VCaP (cell line): Measurements from ENCODE around the gene SLC4A5.

Experiments
- H3K27ac ChIP-seq: fragments of 450-650 bp; 2 replicates; pipeline ENCODE4 v1.5.1; 2017
- TF ChIP-seq, protein P1 (sequence below): fragments of 450-650 bp; conservative IDR thresholded peaks from 2 replicates; pipeline ENCODE4 v1.5.1; 2017; ENCODE audit warnings: mild to moderate bottlenecking, moderate library complexity

SLC4A5 gene

DNA sequence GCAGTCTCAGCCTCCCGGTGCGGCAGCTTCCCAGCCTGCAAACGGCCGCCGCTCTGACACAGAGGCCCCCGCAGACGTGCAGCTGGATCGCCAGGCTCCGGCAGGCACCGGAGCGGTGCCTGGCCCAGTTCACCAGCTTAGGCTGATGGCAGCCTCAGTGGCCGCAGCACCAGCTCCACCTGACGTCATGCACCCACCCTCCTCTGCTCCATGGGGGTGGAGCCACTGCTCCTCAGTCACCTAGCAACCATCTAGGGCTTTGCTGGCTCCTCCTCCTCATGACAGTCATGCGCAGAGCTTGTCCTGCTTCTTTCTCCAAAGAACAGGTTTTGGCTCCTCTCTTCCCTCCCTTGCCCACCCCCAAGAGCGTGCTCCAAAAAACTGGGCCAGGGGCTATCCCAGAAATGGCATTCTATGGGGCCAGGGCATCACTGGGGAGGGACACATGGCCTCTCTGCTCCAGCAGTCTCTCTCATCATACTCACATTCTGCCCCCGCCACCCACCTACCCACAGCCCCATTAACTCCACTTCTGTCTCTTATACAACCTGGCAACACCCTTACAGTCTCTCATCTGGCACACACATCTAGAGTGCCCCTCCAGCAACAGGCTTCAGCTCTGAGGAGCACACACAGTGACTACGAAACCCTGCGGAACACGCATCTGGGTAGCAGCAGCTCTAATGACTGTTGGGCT lies 31.4 kb upstream of the SLC4A5 start:
- TF ChIP-seq, protein P1, sequence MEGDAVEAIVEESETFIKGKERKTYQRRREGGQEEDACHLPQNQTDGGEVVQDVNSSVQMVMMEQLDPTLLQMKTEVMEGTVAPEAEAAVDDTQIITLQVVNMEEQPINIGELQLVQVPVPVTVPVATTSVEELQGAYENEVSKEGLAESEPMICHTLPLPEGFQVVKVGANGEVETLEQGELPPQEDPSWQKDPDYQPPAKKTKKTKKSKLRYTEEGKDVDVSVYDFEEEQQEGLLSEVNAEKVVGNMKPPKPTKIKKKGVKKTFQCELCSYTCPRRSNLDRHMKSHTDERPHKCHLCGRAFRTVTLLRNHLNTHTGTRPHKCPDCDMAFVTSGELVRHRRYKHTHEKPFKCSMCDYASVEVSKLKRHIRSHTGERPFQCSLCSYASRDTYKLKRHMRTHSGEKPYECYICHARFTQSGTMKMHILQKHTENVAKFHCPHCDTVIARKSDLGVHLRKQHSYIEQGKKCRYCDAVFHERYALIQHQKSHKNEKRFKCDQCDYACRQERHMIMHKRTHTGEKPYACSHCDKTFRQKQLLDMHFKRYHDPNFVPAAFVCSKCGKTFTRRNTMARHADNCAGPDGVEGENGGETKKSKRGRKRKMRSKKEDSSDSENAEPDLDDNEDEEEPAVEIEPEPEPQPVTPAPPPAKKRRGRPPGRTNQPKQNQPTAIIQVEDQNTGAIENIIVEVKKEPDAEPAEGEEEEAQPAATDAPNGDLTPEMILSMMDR, result no peak
- H3K27ac ChIP-seq, result no peak overlapping the region

DNA sequence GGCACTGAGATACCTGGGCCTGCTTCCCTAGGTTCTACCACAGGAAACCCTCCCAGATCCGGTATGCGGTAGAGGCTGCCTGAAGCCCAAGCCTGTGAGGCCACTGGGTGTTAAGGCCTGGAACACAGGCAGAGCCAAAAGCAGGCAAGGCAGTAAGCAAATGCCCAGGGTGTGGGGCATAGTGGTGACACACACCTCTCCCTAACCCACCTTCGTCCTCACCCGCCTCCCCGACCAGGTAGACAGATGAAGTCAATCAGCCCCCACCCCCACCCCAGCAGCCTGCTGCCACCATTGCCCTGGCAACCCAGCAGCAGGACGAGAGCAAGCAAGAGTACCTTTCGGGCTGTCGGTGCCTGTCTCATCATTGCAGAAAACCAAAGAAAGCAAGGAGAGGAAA lies 30.8 kb upstream of the SLC4A5 start:
- no peak overlapping the region for H3K27ac ChIP-seq

DNA sequence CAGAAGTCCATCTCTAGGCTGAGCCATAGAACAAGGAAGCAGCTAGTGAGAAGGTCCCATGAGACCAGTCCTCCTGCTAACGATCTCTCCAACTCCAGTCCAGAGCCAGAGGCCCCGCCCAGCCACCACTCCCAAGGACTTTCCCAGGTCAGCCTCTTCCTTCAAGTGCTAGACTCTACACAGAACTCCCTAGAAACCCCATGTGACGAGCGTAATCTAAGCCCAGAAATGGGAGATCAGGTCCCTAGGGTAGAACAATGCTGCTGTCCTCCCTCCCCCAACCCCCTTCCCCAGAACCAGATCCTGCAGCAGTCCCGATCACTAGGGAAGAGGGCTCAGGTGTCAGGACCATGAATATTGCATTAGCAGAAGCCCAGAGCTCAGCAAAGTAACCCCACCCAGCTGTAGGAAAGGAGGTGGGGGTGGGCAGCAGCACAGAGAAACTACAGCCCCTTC lies 30.0 kb upstream of the SLC4A5 start:
- no peak overlapping the region for H3K27ac ChIP-seq
- TF ChIP-seq, protein P1, result no peak

More for the DNA sequence above, 30.8 kb upstream of the SLC4A5 start:
- TF ChIP-seq, protein P1, result no peak

GRCh38 chr2:74372674-74373073 lies 29.5 kb upstream of the SLC4A5 start:
- TF ChIP-seq, protein P1, result no peak
- no peak overlapping the region for H3K27ac ChIP-seq

- H3K27ac ChIP-seq, result no peak overlapping the region
- TF ChIP-seq, protein P1, result no peak
Measured at GRCh38 chr2:74371421-74371820, 28.2 kb upstream of the SLC4A5 start.

GRCh38 chr2:74369976-74370375 lies 26.8 kb upstream of the SLC4A5 start:
- TF ChIP-seq, protein P1, result no peak
- H3K27ac ChIP-seq, result no peak overlapping the region

GRCh38 chr2:74368499-74368898 lies 25.3 kb upstream of the SLC4A5 start:
- no peak overlapping the region for H3K27ac ChIP-seq
- TF ChIP-seq, protein P1, result no peak
